Ovary (tissue), 9 donors: ENCODE data around the gene ZNF383. TPM values are rescaled to one million over a fixed set of nuclear protein-coding genes. Genes with fewer than 3 reads are reported as not detected.
"Not testable (repeated sequence)": the region's sequence is repeated elsewhere in the genome, so short reads cannot be mapped to it uniquely, and the experiment has no call there.

ENCODE experiments used
- DNase-seq, 5 donors: peaks; one replicate each; pipeline ENCODE4 v3.0.0-alpha.2; 2019 to 2020
- H3K27ac ChIP-seq, 2 donors: fragments of 200-600 bp; one replicate each; pipeline versions ENCODE4 v1.5.1 to v1.8.0; 2019 to 2022
- H3K27me3 ChIP-seq: fragments of 200-600 bp; one replicate; pipeline ENCODE4 v1.8.0; 2022
- H3K36me3 ChIP-seq: fragments of 200-600 bp; sonication (generic); one replicate; pipeline ENCODE4 v1.5.1; 2019
- H3K4me1 ChIP-seq: one replicate; pipeline ENCODE4 v1.8.1; 2013; ENCODE audit warnings: mild to moderate bottlenecking, moderate library complexity; ENCODE audit not compliant: insufficient read depth
- H3K4me3 ChIP-seq: fragments of 200-600 bp; sonication (generic); one replicate; pipeline ENCODE4 v1.5.1; 2017
- H3K9me3 ChIP-seq, 2 donors: fragments of 200-600 bp in 1 of 2; sonication (generic) in 1 of 2; one replicate each; pipeline versions ENCODE4 v1.5.1 to v1.8.1; 2013 to 2019; ENCODE audit warnings: mild to moderate bottlenecking in 1 of 2, moderate library complexity in 1 of 2
- CTCF ChIP-seq, 3 donors: fragments of 450-650 bp in 2 of 3; fragments of 200-600 bp in 1 of 3; IDR thresholded peaks; one replicate each; pipeline versions ENCODE4 v1.5.1 to v1.8.0; 2016 to 2022; ENCODE audit warnings: antibody characterized with exemption in 3 of 3, mild to moderate bottlenecking in 1 of 3
- EP300 ChIP-seq: sonication (generic); formaldehyde crosslinking; IDR thresholded peaks from one replicate; pipeline ENCODE4 v1.6.1; 2017; ENCODE audit warnings: antibody characterized with exemption
- POLR2A ChIP-seq: fragments of 450-650 bp; IDR thresholded peaks from one replicate; pipeline ENCODE4 v1.6.1; 2017; ENCODE audit warnings: antibody characterized with exemption, mild to moderate bottlenecking, moderate library complexity
- WGBS, 3 donors: extraction: QIAGEN DNeasy Blood & Tissue Kit in 1 of 3; methylation state at CpG; one replicate each; pipeline versions ENCODE4 v1.1.5 to v1.1.7; 2013 to 2017; 5-methylcytosine and 5-hydroxymethylcytosine counted together
- intact Hi-C, 4 donors: fragments of 100-400 bp; cut with DNase I; formaldehyde crosslinking; loops; one replicate each; pipeline versions ENCODE4 v1.11.0 to v1.15.1; 2022 to 2023
- polyA plus RNA-seq, 2 donors: library from polyadenylated mRNA; stranded (reverse); fragments of 200-250 nt in 1 of 2; fragments of 350-450 nt in 1 of 2; fragmentation: Illumina TruSeq in 1 of 2; extraction: RNeasy Lipid Tissue Mini Kit (QIAGEN cat#74804) in 1 of 2; gene quantifications; one replicate each; pipeline ENCODE4 v1.2.3, GENCODE V29; 2013 to 2014
- total RNA-seq, 7 donors: library from RNA; depleted of rRNA in 2 of 7; stranded (reverse); fragments of >200 nt in 2 of 7; fragmentation: NEBNext Ultra II Directional in 3 of 7; extraction: Animal tissue kit (Norgen Biotek cat#: 25700) in 3 of 7; gene quantifications; one replicate each; pipeline versions ENCODE4 v1.1.0 to v1.2.4, GENCODE V29; 2016 to 2023
- donor health status: DM: no; HTN: no; CAD: no; lungs with moderate emphysema.
- donor health status: DM: no; HTN: no; CAD: no.
- donor health status: Bipolar disorder and iron deficiency.
- donor health status: DM: yes; HTN: yes; CAD: no.
- donor health status: DM: no; HTN: no; CAD: no.
- donor health status: DM: yes; HTN: yes; CAD: no.

ZNF383 gene
- total and polyA plus RNA-seq, 9 donors, result 7.1 to 18.2 (median 12.5) TPM

DNA sequence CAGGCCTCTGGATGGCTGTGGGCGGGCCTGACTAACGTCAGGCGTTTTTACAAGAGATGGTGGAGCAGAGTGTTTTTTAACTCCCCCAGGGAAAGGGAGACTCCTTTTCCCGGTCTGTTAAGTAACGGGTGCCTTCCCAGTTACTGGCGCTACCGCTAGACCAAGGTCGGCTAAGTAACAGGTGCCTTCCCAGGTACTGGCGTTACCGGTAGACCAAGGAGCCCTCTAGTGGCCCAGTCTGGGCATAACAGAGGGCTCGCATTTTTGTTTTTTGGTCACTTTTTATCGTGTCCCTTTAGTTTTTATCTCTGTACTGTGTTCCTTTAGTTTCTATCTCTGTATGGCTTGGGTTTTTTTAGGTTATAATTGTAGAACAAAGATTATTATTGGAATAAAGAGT lies 10.0 kb downstream of the ZNF383 start:
- intact Hi-C loops, result no loop called here
- Histone ChIP-seq H3K27ac (no peak overlapping the region), H3K9me3 (peaks cover 3 to 39% of the 10 kb centered on the region in 2 donors), H3K4me3 (no peak overlapping the region), H3K4me1 (no peaks in the 10 kb centered on the region), H3K27me3 (no peaks in the 10 kb centered on the region), H3K36me3 (peaks cover 4% of the 10 kb centered on the region)
- 50 to 52% (median 52%) methylated on average over 12 of the region's 12 CpGs for WGBS, 3 donors
- TF ChIP-seq POLR2A (no peak), EP300 (no peak), CTCF (IDR thresholded peaks at IDR 0.05) (no peak)
- no peak for DNase-seq

DNA sequence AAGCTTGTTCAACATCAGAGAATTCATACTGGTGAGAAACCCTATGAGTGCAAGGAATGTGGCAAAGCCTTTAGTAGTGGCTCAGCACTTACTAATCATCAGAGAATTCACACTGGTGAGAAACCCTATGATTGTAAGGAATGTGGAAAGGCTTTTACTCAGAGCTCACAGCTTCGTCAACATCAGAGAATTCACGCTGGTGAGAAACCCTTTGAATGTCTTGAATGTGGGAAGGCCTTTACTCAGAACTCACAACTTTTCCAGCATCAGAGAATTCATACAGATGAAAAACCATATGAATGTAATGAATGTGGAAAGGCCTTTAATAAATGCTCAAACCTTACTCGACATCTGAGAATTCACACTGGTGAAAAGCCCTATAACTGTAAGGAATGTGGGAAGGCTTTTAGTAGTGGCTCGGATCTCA lies 25.2 kb downstream of the ZNF383 start:
- TF ChIP-seq POLR2A (no peak), EP300 (no peak), CTCF (IDR thresholded peaks at IDR 0.05) (no peak)
- no peak for DNase-seq
- intact Hi-C loops, result no loop called here
- Histone ChIP-seq H3K27me3 (no peaks in the 10 kb centered on the region), H3K4me1 (no peaks in the 10 kb centered on the region), H3K9me3 (peaks cover 6 to 64% of the 10 kb centered on the region in 2 donors), H3K36me3 (peaks cover 5% of the 10 kb centered on the region), H3K27ac (no peak overlapping the region), H3K4me3 (no peak overlapping the region)
- 98 to 100% (median 98%) methylated on average over 4 of the region's 4 CpGs for WGBS, 3 donors

DNA sequence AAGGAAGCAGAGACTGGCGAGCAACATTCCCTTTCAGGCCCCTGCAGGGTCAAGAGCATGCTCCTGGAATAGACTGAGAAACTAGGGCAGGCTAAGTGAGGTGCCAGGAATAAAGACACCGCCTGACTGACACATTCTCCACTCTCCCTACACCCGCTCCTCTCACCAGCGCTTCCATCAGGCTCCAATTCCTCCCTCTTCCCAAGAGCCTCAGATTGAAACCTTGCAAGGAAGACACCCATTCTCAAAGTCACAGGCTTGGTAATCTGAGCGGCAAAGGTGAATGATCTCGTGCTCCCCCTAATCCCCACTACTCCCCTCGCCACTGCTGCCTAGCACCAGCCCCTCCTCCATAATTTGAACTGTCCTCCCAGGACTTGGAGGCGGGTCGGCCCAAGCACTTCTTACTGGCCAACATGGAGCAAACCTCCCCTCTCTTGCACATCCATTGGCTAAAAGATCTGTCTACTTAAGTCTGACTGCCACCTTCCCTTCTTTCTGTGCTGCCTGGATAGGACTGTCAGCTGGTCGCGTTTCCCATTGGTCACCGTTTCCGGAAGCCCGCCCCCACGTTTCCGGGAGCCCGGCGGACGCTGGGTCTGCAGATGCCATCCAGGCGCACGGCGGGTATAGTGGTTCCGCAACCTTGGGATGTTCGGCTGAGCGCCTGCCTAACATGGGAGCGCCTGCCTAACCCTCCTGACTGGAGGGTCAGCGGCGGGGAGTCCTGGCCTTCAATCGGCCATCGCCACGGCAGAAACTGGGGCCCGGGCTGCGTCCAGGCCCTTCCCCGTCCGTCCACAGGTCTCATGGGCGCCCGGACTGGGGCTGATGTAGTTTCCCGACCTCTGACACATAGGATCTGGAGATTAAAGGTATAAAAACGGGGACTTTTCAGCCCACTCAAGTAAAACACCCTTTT lies 33.6 kb downstream of the ZNF383 start:
- H3K27ac ChIP-seq, result no peak overlapping the region
- TF ChIP-seq EP300 (no peak), CTCF (IDR thresholded peaks at IDR 0.05) (no peak), POLR2A (no peak)
- H3K27me3 ChIP-seq, result no peaks in the 10 kb centered on the region
- H3K36me3 ChIP-seq, result no peaks in the 10 kb centered on the region
- H3K4me1 ChIP-seq, result no peaks in the 10 kb centered on the region
- peak; percentile 21 to 78 (median 39) for DNase-seq
- H3K9me3 ChIP-seq, result peaks cover 3 to 20% of the 10 kb centered on the region in 2 donors
- 1 to 2% (median 1%) methylated on average over 36 to 39 of the region's 39 CpGs for WGBS, 3 donors
- intact Hi-C loops, result no loop called here
- H3K4me3 ChIP-seq, result peak overlapping the region; percentile 35

GRCh38 chr19:37263028-37263427 lies 45.0 kb downstream of the ZNF383 start:
- H3K9me3 ChIP-seq, intact Hi-C loops, H3K27me3 ChIP-seq, H3K27ac ChIP-seq, H3K4me1 ChIP-seq, H3K36me3 ChIP-seq, H3K4me3 ChIP-seq, DNase-seq: not testable (repeated sequence)
- 80 to 100% (median 95%) methylated on average over 1 of the region's 1 CpG for WGBS, 3 donors

DNA sequence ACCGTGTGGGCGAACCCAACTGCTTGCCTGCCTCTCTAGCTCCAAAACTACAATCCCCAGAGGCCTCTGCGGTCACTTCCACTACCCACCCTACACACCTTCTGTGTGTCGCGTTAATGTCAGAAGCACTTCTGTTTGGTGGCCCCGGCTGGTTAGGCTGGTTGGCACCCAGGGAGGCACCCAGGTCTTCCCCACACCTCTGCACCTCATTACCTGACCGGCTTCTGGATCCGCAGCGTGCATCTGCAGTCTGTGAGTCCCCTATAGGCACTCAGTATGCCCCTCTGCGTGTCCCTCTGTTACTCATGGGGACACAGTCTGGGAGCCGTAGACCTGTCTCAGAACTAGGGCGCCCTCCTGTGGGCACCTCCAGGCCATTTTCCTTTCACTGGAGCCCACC lies 49.0 kb downstream of the ZNF383 start:
- H3K27me3 ChIP-seq, intact Hi-C loops, H3K9me3 ChIP-seq, H3K27ac ChIP-seq, H3K4me1 ChIP-seq, H3K4me3 ChIP-seq, DNase-seq, H3K36me3 ChIP-seq: not testable (repeated sequence)
- WGBS, 3 donors, result 93 to 97% (median 95%) methylated on average over 9 to 12 of the region's 12 CpGs

DNA sequence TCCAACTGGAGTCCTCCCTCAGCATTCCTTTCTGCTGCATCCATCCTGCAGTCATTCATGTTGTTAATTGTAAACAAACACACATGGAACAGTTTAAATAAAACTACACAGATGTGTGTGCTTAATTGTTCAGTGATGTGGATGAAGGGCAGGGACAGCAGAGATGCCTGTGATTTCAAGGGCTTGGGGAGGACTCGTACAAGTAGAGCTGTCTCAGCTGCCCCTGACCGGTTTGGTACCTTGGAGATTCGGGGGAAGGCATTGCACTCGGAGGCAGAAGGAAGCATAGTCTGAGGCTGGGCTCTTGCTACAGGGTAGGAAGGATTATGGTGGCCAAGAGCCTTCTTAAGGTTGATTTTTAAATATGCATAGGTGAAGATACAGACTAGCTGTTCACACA lies 49.7 kb downstream of the ZNF383 start:
- H3K4me1 ChIP-seq, H3K27ac ChIP-seq, H3K36me3 ChIP-seq, intact Hi-C loops, DNase-seq, H3K9me3 ChIP-seq, H3K27me3 ChIP-seq, H3K4me3 ChIP-seq: not testable (repeated sequence)
- whole genome bisulfite sequencing, 3 donors, result 87 to 93% (median 88%) methylated on average over 4 of the region's 4 CpGs

- intact Hi-C loops, DNase-seq, H3K9me3 ChIP-seq, H3K27ac ChIP-seq, H3K4me1 ChIP-seq, H3K4me3 ChIP-seq, H3K27me3 ChIP-seq, H3K36me3 ChIP-seq: not testable (repeated sequence)
- 96 to 99% (median 97%) methylated on average over 27 to 29 of the region's 30 CpGs for WGBS, 3 donors
Measured at GRCh38 chr19:37280656-37281055, 62.6 kb downstream of the ZNF383 start.

GRCh38 chr19:37284020-37284419 lies 66.0 kb downstream of the ZNF383 start:
- H3K27ac ChIP-seq, H3K36me3 ChIP-seq, H3K4me1 ChIP-seq, intact Hi-C loops, H3K9me3 ChIP-seq, H3K27me3 ChIP-seq, DNase-seq, H3K4me3 ChIP-seq: not testable (repeated sequence)
- 87 to 95% methylated on average over 19 to 25 of the region's 37 CpGs; no CpG with 5 or more reads in 1 of the 3 donors for WGBS, 3 donors

GRCh38 chr19:37289229-37289628 lies 71.2 kb downstream of the ZNF383 start:
- H3K27ac ChIP-seq, H3K4me3 ChIP-seq, intact Hi-C loops, H3K27me3 ChIP-seq, H3K4me1 ChIP-seq, H3K9me3 ChIP-seq, H3K36me3 ChIP-seq: not testable (repeated sequence)
- DNase-seq, result peak in 1 of 5 donors; percentile 49
- 89 to 96% (median 90%) methylated on average over 29 to 37 of the region's 39 CpGs for whole genome bisulfite sequencing, 3 donors
